ENCODE data around the gene ADAM15.

ADAM15 gene

GRCh38 chr1:155029513-155030242, 21.4 kb upstream of the ADAM15 start:
- DNase-seq (ENCODE audit: extremely low read depth, low read depth): no peak
- TF ChIP-seq CTCF (IDR thresholded peaks at IDR 0.05; ENCODE audit: low read depth, low read length): no peak

DNA sequence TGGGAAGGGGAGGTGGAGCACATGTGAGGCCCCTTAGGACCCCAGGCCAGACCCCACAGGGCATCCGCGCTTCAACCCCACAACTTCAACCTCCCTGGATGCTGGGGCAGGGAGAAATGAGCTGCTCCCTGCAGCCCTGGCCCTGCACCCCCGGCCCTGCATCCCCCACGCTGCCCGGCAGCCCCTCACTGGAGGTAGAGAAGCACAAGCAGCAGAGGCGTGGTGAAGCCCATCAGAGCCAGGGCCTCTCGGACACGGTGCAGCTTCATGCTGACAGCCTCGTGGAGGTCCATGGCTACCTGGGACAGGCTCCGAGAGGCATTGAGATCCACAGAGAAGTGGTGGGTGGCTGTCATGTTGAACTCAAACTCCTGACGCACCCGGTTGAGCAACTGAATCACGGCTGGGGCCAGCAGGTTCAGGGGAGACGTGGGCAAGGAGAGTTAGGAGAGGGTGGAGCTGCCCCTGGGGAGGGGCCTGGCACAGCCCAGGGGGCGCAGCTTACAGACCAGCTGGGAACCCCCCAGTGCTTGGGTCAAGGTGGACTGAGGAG, 20.8 kb upstream of the ADAM15 start:
- DNase-seq (ENCODE audit: extremely low read depth, low read depth): no peak
- no peak for TF ChIP-seq CTCF (IDR thresholded peaks at IDR 0.05; ENCODE audit: low read depth, low read length)

GRCh38 chr1:155030899-155031298, 20.2 kb upstream of the ADAM15 start:
- TF ChIP-seq CTCF (IDR thresholded peaks at IDR 0.05; ENCODE audit: low read depth, low read length): no peak
- no peak for DNase-seq (ENCODE audit: extremely low read depth, low read depth)

DNA sequence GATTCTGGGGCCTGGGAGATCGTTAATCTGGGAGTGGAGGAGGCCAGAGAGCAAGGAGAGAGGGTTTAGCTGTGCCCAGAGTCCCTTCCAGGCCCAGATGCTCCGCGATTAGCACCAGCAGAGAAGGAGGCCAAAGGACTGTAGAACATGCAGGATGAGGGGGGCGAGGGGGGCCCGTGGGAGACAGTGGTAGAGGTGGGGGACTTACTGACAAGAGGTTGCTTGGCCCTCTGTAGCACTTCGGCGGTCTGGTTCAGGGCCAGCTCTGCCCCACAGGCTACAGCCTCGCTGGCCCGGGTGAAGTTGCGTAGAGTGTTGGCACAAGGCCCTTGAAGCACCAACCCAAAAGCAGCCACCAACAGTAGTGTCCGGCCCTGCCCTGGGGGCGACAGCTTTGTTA, 18.2 kb upstream of the ADAM15 start:
- no peak for TF ChIP-seq CTCF (IDR thresholded peaks at IDR 0.05; ENCODE audit: low read depth, low read length)
- DNase-seq (ENCODE audit: extremely low read depth, low read depth): no peak

DNA sequence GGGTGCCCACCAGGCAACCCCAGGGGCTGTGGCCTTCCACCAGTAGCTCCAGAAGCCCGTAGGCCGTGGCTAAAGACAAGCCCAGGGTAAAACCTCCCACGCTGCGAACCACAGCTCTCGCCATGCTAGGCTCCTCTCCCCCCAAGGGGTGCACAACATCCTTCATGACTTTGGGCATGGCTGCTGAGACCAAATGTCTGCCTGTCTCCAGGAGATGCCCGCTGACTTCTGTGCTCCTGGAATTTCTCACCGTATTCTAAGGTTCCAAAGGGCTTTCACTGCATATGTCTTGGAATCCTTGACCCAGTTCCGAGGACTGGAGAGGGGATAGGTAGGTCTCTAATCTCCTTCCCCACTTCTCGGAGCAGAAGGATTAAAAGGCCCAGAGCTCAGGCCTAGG, 17.6 kb upstream of the ADAM15 start, which contains the start of the genes DCST1 and DCST2:
DCST1 (plus strand) TSS at position 301 of the 400 bp plus-strand sequence. CDS start 213 bp downstream, outside the sequence.
DCST2 (minus strand) TSS at position 258 of the 400 bp plus-strand sequence; CDS start at position 178, 80 bp downstream.
- DNase-seq (ENCODE audit: extremely low read depth, low read depth): no peak
- TF ChIP-seq CTCF (IDR thresholded peaks at IDR 0.05; ENCODE audit: low read depth, low read length): no peak

DNA sequence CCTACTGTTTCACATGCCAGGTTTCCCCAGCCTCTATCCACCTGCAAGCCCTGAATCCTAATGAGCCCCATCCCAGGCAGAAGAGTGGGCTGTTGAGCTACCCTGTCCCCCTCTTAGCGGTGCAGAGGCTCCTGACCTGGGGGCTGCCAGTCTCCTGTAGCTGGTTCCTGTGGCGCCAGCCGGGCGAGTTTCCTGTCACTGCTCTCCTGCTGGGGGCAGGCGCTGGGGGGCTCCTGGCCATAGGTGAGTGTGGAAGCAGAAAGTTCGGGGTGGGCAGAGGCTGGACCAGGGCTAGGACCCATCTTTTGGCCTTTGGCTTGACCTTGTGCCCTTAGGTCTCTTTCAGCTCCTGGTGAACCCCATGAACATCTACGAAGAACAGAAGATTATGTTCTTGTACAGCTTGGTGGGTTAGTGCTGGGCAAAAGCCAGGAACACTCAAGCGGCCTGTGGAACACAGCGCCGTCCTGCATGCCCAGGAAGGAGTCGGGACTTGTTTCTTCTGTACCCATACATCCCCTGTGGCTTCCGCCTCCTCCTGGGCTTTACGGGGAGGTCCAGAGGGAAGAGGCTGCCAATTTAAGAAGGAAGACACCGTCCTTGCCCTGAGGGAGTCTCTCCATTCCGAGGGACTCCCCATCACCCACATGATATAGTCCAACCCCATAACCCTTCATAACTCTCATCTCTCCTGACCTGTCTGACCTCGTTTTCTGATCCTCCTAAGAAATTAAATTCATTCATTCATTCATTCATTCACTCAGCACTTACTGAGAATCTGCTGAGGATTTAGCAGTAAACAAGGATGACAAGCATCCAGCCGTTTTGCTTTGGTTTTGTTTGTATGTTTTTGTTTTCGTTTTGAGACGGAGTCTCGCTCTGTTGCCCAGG, 16.6 kb upstream of the ADAM15 start:
- DNase-seq (ENCODE audit: extremely low read depth, low read depth): no peak

More for the DNA sequence above, 16.6 kb upstream of the ADAM15 start:
- no peak for TF ChIP-seq CTCF (IDR thresholded peaks at IDR 0.05; ENCODE audit: low read depth, low read length)
